HG03460 (cell line): ENCODE measurements around the gene PIWIL4.
"Not testable (repeated sequence)": the region's sequence is repeated elsewhere in the genome, so short reads cannot be mapped to it uniquely, and the experiment has no call there.

Experiments used
- ATAC-seq: cut with Tn5 transposase; IDR thresholded peaks from one replicate; pipeline ENCODE4 v1.9.1; 2021; ENCODE audit not compliant: unreplicated experiment

Gene PIWIL4

GRCh38 chr11:94635072-94635471 is 67.9 kb downstream of the PIWIL4 start:
- ATAC-seq: no peak

- no peak for ATAC-seq
These were observed 69.3 kb downstream of the PIWIL4 start for GRCh38 chr11:94636388-94636949.

GRCh38 chr11:94638301-94638901 is 71.2 kb downstream of the PIWIL4 start:
- no peak for ATAC-seq

GRCh38 chr11:94638902-94639373 is 71.8 kb downstream of the PIWIL4 start:
- ATAC-seq: no peak

GRCh38 chr11:94639901-94640721 is 72.9 kb downstream of the PIWIL4 start:
- ATAC-seq: no peak

- no peak for ATAC-seq
These were observed 74.1 kb downstream of the PIWIL4 start for GRCh38 chr11:94641167-94641761.

GRCh38 chr11:94643186-94643585 is 76.0 kb downstream of the PIWIL4 start:
- not testable (repeated sequence) for ATAC-seq

GRCh38 chr11:94647926-94648325 is 80.8 kb downstream of the PIWIL4 start:
- ATAC-seq: no peak

GRCh38 chr11:94648789-94649188 is 81.6 kb downstream of the PIWIL4 start:
- ATAC-seq: no peak

- ATAC-seq: no peak
These were observed 82.1 kb downstream of the PIWIL4 start for GRCh38 chr11:94649254-94649653.

GRCh38 chr11:94649964-94650623 is 82.9 kb downstream of the PIWIL4 start:
- ATAC-seq: no peak

- no peak for ATAC-seq
These were observed 83.6 kb downstream of the PIWIL4 start for GRCh38 chr11:94650756-94651155.

- no peak for ATAC-seq
These were observed 85.6 kb downstream of the PIWIL4 start for GRCh38 chr11:94652735-94653284.

- ATAC-seq: no peak
These were observed 86.4 kb downstream of the PIWIL4 start for GRCh38 chr11:94653561-94653960.

GRCh38 chr11:94654201-94654600 is 87.0 kb downstream of the PIWIL4 start:
- ATAC-seq: no peak

GRCh38 chr11:94655291-94655690 is 88.1 kb downstream of the PIWIL4 start:
- no peak for ATAC-seq

- no peak for ATAC-seq
These were observed 88.8 kb downstream of the PIWIL4 start for GRCh38 chr11:94655956-94656355.

- no peak for ATAC-seq
These were observed 89.8 kb downstream of the PIWIL4 start for GRCh38 chr11:94656968-94657367.

GRCh38 chr11:94657629-94658028 is 90.5 kb downstream of the PIWIL4 start:
- ATAC-seq: no peak

GRCh38 chr11:94658386-94658785 is 91.2 kb downstream of the PIWIL4 start:
- ATAC-seq: no peak

GRCh38 chr11:94658888-94659287 is 91.7 kb downstream of the PIWIL4 start:
- ATAC-seq: no peak
